GM03348 (cell line): Measurements from ENCODE around the gene NAT14.
"Not testable (repeated sequence)": the region's sequence is repeated elsewhere in the genome, so short reads cannot be mapped to it uniquely, and the experiment has no call there.

Experiments
- DNase-seq: peaks from one replicate; pipeline ENCODE4 v3.0.0; 2012; ENCODE audit warnings: low spot score

Gene NAT14, protein sequence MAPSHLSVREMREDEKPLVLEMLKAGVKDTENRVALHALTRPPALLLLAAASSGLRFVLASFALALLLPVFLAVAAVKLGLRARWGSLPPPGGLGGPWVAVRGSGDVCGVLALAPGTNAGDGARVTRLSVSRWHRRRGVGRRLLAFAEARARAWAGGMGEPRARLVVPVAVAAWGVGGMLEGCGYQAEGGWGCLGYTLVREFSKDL

DNA sequence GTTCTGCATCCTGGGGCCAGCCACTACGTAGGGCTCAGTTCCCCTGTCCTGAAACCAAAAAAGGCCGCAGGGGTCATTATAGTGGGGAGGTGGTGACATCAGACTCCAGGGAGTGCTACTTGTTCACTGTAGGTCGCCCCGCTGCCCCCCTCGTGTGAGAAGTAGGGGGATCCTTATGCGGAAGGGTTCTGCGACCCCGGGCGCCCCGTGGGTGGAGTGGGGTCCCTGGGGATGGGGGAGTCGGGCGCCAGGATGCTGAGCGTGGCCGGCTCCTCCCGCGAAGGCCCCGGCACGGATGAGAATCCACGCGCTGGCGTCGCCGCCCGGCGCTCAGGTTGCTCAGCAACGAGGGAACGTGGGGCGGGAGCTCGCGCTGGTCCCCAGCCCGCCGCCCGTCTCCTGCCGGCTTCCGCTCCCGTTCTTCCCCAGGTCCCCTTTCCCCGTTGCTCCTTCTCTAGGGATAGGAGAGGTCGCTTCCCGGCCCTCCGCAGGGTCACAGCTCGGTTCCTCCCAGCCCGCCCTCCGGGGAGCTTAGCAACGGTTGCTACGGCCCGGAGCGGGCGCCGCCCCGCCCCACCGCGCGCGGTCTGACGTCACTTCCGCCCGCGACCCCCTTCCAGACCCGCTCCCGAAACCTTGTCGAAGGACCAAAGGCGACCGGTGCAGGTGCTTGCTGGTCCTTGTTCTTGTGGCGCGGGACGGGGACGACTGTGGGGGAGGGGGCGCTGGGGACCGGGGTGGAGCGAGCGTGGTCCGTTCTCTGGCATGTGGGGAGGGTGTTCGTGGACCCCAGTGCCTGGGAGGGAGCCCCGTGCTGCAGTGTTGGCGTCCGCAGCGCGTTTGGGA is at the start of gene NAT14:
Gene NAT14, plus strand, starts transcription at position 596 of the 846 bp plus-strand sequence. CDS start 521 bp downstream, outside the sequence.
- DNase-seq = peak; percentile 87

DNA sequence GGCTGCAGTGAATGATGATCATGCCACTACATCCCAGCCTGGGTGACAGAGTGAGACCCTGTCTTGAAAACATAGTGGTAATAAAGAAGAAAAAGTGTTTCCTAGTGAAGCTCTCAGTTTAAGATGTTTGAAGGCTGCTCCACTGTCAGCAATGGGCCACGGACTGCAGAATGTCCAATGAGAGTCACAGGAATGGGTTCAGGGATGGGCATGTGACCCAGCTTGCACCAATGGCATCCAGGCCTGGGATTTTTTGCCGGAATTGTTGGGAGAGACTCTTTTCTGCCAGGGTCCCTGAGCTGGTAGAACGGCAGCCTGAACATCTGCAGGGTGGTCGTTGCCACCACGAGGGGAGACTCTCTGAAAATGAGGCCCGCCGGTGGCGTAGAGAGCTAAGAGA is 48.1 kb upstream of the NAT14 start:
- DNase-seq = no peak

DNA sequence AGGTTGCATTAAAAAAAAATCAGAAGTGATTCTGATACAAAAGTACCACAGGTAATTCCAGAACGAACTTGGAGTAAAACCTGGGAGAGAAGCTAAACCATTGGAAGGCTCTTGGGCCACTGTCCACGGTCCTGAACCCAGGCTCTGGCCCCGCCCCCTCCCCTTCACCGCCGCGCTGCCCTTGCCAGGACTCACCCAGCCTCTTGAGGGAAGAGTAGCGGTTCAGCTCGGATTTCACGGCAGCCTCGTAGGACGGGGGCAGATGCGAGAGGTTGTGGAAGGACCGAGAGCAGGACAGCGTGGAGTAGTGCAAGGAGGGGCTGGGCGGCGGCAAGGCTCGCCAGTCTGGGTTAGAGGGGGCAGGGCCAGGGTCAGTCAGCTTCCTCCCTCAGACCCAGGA is 47.6 kb upstream of the NAT14 start:
- DNase-seq = peak; percentile 79

DNA sequence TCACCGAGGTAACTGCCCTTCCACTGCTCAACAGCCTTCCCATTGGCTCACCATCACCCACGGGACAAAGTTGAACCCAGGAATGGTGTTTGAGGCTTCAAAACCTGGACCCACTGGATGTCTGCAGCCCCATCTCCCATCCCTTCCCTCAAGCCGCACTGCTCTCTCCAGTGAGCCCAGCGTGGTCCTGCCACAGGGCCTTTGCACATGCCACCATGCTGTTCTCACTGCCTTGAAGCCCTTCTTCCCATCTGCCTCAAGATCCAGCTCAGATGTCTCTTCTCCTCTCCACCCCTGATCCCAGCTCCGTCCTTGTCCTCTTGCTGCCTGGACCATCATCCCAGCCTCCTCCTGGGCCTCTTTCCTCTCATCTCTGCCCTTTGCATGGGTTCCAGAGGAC is 45.9 kb upstream of the NAT14 start:
- DNase-seq = no peak

DNA sequence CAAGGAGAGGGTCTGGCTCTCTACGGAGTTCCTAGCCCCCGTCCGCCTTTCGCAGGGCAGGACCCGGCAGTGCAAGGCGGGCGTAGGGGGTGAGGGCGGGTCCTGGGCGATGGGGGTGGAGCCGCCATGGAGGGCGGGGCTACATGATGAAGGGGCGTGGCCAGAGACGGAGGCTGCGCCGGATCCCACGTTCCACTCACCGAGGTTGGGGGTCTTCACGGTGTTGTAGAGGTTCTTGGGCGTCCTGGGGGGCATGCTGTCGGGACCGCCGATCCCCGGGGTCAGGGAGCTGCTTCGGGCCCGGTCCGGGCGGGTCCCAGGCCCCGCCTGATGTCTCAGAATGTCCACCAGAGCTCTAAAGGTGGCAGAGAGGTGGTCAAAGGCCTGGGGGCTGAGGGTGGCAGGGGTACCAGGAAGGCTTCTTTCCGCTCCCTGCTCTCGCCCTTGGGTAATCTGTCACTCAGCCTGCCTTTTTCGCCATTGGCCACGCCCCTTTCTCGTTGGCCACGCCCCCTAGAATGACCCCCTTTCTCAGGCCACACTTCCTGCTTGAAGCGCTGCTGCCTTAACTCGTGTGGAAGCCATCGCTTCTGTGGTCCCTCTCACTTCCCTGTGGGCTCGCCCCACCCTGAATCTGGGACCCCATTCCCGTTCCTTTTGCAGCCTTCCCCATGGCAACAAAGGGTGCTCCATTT is 44.4 kb upstream of the NAT14 start:
- no peak for DNase-seq

DNA sequence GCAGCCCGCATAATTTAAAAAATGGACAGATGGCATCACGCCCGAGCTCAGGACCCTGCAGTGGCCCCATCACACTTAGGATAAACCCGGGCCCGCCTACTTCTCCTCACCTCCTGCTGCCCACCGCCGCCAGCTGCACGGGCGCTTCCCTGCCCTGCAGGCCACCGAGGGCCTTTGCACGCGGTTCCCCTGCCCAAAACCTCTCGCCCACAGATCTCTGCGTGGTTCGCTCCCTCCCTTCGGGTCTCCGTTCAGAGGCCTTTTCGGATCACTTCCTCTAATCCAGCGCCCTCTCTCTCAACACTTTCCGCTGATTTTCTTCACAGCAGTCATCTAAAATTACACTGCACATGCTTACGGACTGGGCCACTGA is 43.7 kb upstream of the NAT14 start:
- no peak for DNase-seq

DNA sequence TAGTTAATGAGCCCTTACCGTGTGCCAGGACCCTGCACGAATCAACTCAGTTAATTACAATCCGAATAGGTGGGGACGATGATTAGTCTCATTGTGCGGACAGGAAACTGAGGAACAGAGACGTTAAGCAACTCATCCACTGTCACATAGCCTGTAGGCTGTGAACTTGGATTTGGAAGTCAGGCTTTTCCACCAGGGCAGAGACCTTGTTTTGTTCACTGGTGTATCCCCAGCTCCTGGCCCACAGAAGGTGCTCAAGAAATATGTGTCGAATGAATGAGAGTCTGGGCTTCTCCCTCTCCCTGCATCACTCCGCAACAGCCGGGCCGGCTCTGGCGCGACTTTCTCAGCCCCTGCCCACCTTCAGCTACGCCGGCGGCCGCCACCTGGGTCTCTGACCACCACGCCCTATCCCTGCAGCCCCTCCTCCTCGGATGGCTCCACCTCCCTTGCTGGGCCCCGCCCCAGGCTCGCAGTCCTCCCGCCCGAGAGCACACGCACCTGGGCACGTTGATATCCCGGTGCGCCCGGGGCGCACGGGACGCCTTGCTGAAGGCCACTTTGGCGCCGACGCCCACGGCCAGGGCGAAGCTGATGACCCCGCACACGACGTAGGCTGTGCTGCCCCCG is 43.2 kb upstream of the NAT14 start:
- no peak for DNase-seq

DNA sequence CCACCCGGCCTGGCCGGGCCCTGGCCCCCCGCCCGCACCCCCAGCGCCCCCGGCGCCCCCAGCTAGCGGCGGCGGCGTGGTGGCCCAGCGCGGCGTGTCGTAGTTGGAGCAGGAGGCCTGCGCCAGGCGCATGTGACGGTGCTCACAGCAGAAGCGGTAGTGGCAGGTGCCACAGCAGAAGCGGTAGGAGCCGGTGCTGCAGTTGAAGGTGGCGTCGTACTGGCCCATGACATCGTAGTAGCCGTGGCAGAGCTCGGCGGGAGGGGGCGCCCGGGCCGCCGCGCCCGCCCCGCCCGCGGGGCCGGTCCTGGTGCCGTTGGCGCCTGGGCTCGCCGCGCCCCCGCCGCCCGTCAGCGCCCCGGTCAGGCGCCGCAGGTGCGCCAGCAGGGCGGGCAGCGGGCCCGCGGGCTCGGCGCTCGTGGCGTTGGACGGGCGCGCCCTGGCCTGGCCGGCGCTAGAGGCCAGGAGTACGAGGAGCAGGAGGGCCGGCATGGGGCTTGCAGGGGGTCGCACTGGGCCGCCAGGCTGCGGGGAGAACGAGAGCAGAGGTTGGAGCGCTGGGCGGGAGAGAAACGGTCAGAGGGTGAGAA is 42.5 kb upstream of the NAT14 start:
- no peak for DNase-seq

DNA sequence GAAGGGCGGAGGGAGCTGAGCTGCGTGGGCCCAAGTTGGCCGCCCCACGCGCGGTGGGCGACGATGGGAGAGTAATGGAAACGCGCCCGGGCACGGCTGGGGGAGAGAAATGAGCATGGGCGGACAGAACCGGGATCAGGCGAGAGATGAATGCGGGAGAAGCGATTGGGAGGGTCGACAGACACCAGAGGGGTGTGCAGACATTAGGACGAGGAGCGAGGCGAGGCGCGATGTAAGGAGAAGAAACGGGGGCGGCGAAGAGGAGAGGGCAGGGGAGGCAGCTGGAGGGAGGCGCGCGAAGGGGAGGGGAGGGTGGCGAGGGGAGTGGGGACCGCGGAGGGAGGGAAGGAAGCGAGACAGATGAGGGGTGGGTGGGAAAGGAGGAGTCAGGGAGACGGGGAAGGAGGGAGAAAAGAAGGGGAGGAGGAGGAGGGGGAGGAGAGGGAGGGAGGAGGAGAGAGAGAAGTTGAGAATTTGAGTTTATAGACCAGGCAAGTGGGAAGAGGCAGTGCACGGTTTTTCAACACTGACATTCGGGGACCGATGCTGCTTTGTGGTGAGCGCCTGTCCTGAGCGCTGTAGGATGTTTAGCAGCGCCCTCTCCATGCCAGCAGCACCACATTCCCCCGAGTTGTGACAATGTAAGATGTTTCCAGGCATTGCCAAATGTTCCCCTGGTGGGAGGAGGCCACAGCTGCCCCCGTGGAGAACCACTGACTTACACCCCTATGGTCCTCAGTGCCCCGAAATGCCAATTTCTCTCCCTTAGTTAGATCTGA is 41.8 kb upstream of the NAT14 start, which contains the start of gene SHISA7:
Gene SHISA7, minus strand, starts transcription at position 256 of the 779 bp plus-strand sequence. CDS start 437 bp downstream, outside the sequence.
- no peak for DNase-seq

DNA sequence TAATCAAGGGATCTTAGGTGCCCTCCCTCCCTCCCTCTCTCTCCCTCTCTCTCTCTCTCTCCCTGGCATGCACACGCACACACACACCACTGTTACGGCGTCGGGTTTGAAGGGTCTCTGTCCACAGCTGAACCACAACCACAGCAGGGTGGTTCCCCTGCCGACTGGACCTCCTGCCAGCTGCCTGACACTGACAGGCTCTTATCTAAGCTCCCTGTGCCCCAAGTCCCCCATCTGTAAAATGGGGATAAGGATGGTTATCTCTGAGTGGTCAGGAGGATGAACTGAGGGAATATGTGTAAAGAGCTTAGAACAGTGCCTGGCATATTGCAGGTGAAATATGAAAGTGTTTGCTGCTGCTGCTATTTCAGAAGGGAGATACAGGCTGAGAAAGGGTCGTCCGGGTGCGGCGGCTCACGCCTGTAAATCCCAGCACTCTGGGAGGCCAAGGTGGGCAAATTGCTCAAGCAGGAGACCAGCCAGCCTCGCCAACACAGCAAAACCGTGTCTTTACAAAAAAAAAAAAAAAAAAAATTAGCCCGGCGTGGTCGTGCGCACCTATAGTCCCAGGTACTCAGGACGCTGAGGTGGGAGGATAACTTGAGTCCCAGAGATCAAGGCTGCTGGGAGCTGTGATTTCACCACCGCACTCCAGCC is 41.0 kb upstream of the NAT14 start:
- DNase-seq = no peak

DNA sequence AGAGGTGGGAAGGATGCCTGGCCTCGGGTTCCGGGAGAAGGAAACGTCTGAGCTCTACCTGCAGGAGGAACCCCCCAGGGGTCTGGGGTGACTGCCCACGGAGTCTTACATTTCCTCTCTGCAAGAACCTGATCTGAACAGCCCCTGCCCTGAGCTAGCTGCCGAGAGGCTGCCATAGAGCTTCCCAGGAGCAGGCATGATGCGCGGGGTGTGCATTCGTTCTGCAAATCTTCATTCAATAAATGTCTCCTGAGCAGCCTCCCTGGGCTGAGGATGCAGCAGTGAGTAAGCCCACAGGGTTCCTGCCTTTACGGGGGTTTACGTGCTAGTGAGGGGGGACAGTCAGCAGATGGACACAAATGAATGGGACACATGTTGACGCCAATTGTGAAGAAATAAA is 40.3 kb upstream of the NAT14 start:
- no peak for DNase-seq

DNA sequence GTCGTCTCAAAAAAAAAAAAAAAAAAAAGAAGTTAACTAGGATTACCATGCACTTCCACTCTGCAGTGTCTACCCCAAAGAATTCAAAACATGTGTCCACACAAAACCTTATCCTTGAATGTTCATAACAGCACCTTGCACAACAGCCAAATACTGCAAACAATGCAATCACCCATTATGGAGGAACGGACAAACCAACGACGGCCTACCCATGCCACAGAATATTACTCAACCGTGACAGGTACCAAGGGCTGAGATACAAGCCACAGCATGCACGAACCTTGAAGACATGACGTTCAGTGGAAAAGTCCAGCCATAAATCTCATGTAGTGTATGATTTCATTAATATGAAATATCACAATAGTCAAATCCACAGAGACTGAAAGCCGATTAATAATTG is 38.9 kb upstream of the NAT14 start:
- DNase-seq = no peak

DNA sequence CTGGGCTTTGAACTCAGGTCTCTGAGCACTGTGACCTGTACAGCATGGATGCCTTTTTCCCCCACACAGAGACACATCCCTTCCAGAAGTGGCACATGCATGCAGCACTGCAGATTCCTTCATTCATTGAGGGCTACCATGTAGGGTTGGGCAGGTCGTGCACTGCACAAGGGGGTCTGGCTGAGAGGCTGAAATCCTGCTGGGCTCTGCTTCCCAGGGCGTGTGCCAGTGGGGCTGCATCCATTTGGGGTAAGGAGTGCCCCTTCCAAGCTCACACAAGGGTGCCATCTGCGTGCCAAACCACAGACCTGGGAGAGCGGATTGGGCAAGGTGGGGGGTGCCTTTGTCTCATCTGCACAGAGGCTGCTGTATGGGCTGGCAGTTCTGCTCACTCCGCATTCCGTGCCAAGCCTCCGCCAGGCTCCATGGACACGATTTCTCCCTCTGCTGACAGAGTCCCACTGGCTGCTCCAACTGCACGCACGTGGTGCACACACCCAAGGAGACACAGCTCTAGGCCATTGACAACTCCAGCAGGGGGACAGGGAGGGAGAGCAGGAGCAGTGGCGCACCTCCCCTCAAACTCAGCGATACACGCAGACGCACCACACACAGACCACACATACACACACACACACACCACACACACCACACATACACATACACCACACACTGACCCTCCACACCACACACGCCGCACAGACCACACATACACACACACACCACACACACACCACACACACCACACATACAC is 37.4 kb upstream of the NAT14 start:
- peak; percentile 57 for DNase-seq

DNA sequence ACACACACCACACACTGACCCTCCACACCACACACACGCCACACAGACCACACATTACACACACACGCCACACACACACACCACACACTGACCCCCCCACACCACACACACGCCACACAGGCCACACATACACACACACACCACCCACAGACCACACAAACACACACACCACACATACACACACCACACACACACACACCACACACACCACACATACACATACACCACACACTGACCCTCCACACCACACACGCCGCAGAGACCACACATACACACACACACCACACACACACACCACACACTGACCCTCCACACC is 36.9 kb upstream of the NAT14 start:
- DNase-seq = not testable (repeated sequence)

DNA sequence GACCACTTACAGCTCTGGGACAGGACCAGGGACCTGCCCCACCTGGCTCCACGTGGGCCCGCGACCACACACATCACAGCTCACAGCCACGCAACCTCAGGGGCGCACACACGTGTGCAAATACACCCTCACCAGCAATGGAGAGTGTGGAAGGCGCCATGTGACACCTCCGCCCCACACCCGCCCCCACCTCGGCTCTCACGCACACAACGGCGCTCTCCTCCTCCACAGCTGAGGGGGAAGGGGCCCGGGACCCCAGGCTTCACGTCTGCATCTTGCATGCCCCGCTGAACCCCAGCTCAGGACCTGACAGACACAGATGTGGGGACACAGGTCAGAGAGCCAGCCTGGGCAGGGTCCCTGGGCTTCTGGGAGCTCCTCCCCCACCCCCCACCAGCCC is 35.5 kb upstream of the NAT14 start:
- no peak for DNase-seq

DNA sequence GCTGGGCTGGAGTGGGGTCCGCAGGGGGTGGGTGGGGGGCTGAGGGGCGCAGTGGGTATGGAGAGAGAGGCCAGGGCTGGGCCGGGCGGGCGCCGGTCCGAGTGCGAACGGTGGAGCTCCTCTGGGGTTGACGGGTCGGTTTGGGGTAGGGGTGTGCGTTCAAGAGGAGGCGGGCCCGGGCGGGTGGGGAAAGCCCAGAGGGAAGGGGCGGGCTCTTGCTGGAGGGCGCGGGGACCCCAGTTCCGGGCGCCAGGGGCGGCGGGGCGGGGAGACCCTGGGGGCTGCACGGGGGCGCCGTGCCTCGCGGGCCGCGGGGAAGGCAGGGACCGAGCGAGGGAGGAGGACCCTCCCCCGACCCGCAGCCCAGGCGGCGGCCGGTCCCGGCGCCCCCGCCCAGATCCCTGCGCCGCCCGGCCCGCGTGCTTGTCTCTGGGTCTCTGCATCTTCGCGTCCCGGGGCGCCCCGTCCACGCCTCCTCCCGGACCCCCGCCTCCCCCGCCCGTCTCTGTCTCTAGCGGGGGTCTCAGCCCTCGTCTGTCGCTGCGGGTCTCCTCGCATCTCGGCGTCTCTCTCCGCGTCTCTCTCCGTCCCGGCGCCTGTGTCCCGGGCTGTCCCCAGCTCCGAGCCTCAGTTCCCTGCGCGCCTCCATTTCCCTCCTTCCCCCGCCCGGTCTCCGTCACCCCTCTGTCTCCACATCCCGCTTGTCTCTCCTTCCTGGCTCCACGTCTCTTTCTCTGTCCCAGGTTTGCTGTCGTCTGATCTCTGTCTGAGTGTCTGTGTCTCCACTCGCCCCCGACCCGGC is 33.6 kb upstream of the NAT14 start:
- no peak for DNase-seq

DNA sequence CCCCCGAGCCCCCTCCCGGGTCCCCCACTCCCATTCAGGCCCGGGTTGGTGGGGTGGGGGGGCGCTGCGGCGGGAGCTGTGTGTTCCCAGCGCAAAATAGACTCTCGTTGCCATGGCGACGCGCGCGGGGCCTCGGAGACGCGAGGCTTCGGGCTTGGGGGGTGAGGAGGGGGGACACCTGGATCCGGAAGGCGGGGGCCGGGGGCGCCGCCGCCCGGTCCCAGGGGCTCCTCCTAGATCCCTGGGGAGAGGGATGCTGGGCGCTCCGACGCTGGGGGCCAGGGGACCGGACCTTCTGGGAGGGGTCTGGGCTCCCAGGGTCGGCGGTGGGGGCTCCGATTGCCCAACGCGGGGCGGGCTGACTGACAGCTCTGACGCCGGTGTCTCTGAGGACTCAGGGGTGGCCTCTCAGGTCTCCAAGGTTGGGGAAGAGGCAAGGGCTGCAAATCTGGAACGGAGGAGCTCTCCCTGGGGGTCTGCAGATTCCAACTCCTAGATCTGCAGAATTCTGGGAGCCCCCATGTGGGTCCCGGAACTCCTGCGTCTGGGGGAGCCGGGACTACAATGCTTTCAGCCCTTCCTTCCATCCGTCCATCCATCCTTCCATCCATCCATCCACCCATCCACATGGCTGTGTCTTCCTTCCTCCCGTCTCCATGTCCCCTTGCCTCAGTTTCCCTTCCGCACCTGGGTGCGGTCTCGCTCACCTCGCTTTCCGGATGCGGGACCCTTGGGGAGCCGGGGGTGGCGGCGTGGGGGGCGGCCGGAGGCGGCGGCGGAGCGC is 32.8 kb upstream of the NAT14 start:
- no peak for DNase-seq

DNA sequence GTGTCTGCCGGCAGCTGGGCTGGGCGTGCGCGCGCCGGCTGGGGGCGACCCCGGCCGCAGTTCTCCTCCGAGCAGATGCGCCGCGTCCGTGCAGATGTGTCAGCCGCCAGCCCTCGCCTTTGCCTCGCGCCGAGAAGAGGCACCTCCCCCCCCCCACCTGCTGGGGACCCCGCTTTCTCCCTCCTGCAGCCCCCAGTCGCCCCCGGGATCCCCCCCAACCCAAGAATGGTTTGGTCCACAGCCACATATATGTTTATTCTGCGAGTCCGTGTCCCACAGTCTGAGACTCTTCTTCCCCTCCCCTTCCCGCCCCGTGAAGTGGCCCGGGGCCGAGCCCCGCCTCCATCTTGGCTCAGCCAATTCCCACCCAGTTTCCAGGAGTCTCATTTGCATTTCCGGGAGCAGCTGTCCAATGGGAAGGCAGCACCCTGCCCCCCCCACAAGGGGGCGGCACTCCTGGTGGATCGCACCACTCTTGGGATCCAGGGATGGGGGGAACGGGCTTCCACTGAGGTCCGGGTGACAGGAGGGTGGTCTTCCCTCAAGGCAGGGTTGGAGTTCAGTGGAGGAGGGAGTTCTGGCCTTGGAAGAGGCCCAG is 32.1 kb upstream of the NAT14 start:
- peak; percentile 80 for DNase-seq
